Stromal cell of bone marrow (primary cell): ENCODE results near the gene RACGAP1.
A peak's percentile ranks its signal among the peaks of the same experiment; 100 is the strongest.

Experiments
- DNase-seq: peaks from one replicate; pipeline ENCODE4 v3.0.0-alpha.2; 2012; ENCODE audit warnings: low read depth

RACGAP1 gene

GRCh38 chr12:50025187-50026059, at the start of gene RACGAP1:
Gene RACGAP1, minus strand, starts transcription at chr12:50025494. Its CDS starts 8,779 bp downstream, at chr12:50016715.
- peak; percentile 96 for DNase-seq

GRCh38 chr12:50073712-50074111, 48.4 kb upstream of the RACGAP1 start:
- no peak for DNase-seq

GRCh38 chr12:50073206-50073605, 47.9 kb upstream of the RACGAP1 start:
- DNase-seq, result no peak

GRCh38 chr12:50072198-50072907, 47.1 kb upstream of the RACGAP1 start:
- no peak for DNase-seq

- peak; percentile 68 for DNase-seq
Observed at GRCh38 chr12:50070314-50071060, 45.2 kb upstream of the RACGAP1 start.

- DNase-seq, result no peak
Observed at GRCh38 chr12:50069539-50069938, 44.2 kb upstream of the RACGAP1 start.

GRCh38 chr12:50069069-50069468, 43.8 kb upstream of the RACGAP1 start:
- no peak for DNase-seq

- DNase-seq, result peak; percentile 83
Observed at GRCh38 chr12:50066402-50066801, 41.1 kb upstream of the RACGAP1 start.

GRCh38 chr12:50065726-50066310, 40.5 kb upstream of the RACGAP1 start:
- DNase-seq, result no peak

- DNase-seq, result no peak
Observed at GRCh38 chr12:50062728-50063460, 37.6 kb upstream of the RACGAP1 start.

- DNase-seq, result no peak
Observed at GRCh38 chr12:50061946-50062686, 36.8 kb upstream of the RACGAP1 start.

GRCh38 chr12:50061171-50061570, 35.9 kb upstream of the RACGAP1 start:
- DNase-seq, result no peak

GRCh38 chr12:50060120-50060468, 34.8 kb upstream of the RACGAP1 start:
- no peak for DNase-seq

- DNase-seq, result no peak
Observed at GRCh38 chr12:50059440-50060119, 34.3 kb upstream of the RACGAP1 start.

- DNase-seq, result no peak
Observed at GRCh38 chr12:50058743-50059312, 33.5 kb upstream of the RACGAP1 start.

GRCh38 chr12:50057896-50058670, 32.8 kb upstream of the RACGAP1 start:
- DNase-seq, result no peak

GRCh38 chr12:50057000-50057841, 31.9 kb upstream of the RACGAP1 start, which contains the start of gene ASIC1:
Gene ASIC1, plus strand, starts transcription at chr12:50057596. Its CDS starts 1,171 bp downstream, at chr12:50058767.
- DNase-seq, result peak; percentile 40

- no peak for DNase-seq
Observed at GRCh38 chr12:50056639-50056976, 31.3 kb upstream of the RACGAP1 start.
